HG03039 (cell line): ENCODE results near the gene HGS.

Source experiments
- ATAC-seq: cut with Tn5 transposase; IDR thresholded peaks from one replicate; pipeline ENCODE4 v1.9.1; 2021; ENCODE audit warnings: mild to moderate bottlenecking, moderate library complexity; ENCODE audit not compliant: unreplicated experiment

The HGS gene

DNA sequence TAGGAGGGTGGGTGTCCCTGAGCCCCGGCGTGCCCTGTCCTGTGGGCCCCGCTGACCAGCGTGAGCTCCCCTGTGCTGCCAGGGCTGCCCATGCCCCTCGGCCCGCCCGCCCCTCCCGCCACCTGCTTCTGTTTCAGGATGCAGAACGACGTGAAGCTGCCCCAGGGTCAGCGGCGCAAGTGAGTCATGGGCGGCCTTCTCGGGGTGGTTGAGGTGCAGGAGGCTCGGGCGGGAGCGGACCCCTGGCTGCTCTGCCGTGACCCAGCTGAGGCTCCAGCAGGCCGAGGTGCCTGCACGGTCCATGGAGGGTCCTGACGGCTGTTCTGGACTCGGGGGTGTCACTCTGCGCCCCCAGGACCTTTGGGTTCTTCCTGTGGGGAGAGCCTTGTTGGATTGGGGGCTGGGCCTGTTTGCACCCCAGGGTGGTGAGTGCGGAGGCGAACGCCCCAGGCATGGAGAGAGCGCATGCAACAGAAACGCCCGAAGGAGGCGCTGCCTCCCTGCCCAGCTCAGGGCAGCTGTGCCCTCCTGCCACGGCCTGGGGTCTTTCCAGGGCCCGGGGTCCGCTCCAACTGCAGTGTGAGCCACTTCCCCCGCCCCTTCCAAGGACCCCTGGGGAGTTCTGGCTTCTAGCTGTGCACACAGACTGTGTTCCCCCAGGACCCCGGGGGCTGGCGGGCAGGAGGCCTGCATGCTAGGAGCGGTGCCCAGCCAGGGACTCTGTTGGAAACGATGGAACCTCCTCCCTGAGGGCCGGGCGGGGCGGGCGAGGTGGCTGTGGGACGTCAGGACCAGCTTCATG is 32.3 kb downstream of the HGS start:
- ATAC-seq: no peak

DNA sequence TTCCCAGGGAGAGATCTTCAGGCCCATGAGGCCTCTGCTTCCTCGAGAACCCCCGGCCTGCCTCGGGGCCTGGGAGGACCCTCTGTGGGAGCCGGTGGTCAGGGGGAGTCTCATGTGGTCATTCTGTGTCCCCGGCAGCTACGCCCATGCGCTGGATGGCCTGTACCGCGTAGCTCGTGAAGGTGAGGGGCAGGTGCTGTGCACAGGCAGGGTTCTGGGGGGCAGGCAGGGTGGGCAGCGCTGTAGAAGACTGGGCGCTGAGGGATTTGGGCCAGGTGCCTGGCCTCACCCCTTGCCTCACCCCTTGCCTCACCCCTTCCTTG is 32.8 kb downstream of the HGS start:
- no peak for ATAC-seq

DNA sequence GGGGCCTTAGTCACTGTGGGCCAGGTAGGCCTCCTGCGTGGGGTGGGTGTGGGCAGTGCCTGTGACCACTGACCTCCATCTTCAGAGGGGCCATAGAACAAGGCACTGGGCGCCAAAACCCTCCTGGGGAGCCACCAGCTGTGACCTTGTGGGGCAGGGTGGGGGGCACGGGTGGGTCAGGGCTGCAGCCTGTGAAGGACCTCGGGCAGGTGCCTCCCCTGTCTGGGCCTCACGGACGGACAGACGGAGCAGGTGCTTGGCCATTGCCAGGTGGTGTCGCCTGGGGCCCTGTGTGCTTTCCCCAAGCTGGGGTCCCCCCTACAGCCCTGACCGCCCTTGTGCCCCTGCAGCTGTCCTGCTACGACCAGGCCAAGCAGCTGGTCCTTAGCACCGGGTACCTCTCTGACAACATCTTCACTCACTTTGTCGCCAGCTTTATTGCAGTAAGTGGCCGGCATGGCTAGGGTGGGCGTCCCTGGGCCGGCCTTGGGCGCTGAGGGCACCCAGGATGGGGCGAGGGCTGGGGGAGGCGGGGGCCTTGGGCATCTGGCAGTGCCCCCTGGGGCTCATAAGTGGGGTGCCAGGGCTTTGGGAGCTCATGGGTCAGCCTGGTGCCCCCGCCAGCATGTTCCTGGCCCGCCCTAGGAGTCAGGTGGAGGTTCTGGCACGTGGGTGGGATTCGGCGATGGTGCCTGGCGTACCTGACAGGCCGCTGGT is 33.4 kb downstream of the HGS start:
- no peak for ATAC-seq

DNA sequence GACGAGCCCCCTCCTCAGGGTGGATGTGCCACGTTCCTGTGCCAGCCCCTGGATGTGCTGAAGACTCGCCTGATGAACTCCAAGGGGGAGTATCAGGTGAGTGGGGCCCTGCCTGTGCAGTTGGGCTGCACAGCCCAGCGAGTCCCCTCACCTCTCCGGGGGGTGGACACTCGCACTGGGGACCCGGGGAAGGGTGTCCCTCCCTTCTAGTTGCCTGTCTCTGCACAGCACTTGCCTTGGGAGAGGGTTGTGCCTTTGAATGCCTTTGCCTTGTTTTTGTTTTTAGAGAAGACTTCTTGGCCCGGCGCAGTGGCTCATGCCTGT is 33.9 kb downstream of the HGS start:
- ATAC-seq: no peak

DNA sequence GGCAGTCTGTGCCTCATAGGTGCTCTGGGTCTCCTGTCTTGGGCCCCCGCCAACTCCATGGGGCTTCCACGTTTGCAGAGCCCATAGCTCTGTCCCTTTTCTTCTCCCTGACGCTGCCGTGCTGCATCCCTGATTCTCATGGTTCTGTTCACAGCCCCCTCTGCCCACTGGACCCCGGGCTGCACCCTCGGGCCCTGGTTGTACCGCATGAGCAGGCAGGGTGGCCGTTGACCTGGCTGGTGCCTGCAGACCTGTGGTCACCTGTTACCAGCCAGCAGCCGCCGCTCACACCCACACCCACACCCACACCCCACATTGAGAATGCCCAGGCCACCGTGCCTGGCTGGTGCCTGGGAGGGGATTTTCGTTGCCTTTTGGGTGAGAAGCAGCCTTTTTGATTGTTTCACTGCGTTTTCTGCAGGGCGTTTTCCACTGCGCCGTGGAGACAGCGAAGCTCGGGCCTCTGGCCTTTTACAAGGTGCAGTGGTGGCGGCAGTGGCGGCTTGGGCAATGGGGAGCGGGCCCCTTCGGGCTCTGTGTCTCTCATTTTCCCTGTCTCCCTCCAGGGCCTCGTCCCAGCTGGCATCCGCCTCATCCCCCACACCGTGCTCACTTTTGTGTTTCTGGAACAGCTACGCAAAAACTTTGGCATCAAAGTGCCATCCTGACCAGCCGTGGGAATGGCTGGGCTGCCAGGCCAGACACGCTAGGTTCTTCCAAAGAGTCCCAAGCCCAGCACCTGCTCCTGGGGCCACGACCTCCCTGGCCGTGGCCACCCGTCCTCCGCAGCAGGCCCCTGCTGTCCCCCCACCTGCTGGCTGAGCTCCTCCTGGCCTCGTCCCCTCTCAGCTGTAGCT is 35.8 kb downstream of the HGS start:
- no peak for ATAC-seq

DNA sequence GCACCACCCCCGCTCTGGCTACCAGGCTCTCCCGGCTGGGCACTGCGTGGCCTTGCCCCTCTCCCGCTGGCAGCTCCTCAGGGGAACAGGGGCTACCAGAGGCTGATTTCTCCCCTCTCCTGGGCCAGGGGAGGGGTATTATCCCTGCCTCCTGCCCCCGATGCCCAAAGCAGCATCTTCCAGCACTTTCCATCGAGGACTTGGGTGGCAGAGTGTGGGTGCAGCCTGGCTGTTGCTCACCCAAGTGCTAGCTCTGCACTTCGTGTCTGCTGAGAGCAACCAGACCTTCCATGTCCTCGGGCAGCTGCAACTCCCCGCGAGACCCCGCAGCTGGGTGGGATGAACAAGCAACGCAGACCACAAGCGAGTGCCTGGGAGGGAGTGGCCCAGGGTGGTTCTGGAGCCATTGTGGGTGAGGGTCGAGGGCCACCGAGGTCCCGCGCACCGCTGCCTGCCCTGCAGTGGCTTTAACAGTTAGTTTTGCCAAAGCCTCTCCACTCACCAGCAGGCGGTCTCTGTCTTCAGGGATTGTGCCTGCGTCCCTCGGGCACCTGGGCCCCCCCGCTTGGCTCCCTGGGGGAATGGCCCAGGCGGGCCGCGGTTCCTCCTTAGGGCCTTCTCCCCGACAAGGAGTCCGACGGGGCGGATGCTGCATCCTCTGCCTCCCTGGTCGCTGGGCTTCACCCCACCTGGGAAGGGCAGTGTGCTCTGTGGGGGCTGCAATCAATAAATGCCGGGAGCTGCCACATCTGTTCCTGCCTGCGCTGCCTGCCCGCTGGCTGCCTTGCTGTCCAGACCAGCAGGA is 36.7 kb downstream of the HGS start:
- ATAC-seq: no peak

DNA sequence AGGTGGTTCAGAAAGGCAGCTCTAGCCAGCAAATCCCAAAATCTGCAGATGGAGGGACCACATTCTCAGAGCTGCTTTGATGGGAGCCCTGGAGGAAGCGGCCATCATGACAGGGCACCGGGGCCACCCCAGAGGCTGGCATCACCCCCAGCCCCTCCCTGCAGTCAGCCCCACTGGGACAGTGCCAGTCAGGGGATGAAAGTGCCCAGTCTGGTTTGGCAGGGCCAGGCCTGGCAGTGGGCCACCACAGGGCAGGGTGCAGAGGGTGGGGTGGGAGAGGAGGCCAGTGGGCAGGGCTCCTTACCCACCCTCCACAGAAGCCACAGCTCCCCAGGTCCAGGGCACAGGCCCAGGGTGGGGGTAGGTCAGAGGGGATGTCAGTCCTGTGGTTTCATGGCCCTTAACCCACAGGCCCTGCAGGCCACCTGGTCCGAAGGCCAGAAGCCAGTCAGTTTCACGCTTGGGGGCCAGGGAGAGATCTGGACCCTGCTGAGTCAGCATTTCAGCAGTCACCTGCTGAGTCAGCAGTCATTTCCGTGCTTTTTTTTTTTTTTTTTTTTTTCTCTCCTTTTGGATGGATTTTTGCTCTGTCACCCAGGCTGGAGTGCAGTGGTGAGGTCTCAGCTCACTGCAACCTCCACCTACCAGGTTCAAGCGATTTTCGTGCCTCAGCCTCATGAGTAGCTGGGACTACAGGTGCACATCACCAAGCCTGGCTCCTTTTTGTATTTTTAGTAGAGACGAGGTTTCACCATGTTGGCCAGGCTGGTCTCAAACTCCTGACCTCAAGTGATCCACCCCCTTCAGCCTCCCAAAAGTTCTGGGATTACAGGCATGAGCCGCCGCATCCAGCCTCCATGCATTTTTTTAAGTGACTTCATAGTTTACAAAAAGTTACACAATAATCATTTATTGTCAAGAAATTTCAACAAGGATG is 38.6 kb downstream of the HGS start:
- no peak for ATAC-seq

DNA sequence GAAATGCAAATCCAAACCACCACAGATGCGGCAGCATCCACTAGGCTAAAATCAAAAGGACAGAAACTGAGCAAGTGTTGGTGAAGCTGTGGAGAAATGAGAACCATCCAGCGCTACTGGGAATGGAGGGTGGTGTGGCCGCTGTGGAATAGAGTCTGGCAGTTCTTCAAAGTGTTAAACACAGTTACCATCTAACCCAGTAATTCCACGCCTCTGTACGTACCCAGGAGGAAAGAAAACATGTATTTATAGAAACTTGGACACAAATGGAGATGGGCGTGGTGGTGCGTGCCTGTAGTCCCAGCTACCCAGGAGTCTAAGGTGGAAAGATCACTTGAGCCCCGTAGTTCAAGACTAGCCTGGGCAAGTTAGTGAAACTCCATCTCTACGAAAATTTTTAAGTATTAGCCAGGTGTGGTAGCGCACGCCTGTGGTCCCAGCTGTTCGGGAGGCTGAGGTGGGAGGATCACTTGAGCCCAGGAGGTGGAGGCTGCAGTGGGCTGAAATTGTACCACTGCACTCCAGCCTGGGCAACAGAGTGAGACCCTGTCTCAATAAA is 39.9 kb downstream of the HGS start:
- no peak for ATAC-seq

DNA sequence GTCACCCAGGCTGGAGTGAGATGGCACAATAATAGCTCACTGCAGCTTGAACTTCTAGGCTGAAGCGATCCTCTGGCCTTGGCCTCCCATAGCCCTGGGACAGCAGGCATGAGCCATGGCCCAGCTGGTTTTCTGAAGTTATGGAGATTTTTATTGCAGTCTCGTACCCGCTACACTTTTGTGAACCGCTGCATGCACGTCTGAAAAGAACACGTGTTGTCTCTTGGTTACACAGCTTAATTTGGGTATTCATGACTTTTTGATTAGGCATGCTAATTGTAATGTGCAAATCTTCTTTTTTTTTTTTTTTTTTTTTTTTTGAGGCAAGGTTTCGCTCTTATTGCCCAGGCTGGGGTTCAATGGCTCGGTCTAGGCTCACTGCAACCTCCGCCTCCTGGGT is 41.6 kb downstream of the HGS start:
- ATAC-seq: no peak

DNA sequence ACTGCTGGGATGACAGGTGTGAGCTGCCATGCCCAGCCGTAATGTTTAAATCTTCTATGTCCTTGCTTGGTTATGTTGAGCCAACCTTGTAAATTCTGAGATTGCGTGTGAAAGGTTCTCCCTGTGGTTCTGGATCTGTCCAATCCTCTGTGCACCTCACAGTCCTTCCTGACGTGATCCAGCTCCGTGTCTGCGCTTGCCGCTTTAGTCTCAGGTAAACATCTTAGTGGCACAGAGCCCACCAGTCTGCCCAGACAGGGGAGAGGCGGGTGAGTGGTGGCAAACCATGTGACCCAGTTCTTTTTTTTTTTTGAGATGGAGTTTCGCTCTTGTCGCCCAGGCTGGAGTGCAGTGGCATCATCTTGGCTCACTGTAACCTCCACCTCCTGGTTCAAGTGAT is 42.2 kb downstream of the HGS start:
- no peak for ATAC-seq

DNA sequence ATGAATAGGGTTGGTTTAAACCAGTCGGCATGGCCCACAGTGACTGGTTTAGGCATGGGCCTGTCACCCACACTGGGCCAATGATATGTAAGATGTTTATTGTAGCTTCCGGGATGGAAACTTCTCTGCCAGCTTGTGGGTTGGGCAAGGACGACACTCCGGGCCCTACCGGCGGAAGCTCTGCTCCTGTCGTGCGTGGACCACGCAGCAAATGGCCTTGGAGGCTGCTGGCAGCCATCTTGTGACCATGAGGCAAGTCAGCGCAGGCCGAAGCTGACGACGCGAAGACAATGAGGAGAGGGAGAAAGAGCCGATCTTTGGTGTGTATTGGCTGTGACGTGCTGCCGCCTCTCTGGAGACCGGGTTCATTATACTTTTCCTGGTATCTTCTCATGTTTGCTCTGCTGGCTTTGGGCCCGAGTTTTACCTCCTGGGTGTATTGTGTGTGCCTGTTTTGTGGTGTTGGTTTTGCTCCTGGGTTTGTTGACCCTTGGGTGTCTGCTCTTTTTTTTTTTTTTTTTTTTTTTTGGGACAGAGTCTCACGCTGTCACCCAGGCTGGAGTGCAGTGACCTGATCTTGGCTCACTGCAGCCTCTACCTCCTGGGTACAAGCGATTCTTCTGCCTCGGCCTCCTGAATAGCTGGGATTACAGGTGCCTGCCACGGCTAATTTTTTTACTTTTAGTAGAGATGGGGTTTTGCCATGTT is 43.7 kb downstream of the HGS start:
- ATAC-seq: no peak

DNA sequence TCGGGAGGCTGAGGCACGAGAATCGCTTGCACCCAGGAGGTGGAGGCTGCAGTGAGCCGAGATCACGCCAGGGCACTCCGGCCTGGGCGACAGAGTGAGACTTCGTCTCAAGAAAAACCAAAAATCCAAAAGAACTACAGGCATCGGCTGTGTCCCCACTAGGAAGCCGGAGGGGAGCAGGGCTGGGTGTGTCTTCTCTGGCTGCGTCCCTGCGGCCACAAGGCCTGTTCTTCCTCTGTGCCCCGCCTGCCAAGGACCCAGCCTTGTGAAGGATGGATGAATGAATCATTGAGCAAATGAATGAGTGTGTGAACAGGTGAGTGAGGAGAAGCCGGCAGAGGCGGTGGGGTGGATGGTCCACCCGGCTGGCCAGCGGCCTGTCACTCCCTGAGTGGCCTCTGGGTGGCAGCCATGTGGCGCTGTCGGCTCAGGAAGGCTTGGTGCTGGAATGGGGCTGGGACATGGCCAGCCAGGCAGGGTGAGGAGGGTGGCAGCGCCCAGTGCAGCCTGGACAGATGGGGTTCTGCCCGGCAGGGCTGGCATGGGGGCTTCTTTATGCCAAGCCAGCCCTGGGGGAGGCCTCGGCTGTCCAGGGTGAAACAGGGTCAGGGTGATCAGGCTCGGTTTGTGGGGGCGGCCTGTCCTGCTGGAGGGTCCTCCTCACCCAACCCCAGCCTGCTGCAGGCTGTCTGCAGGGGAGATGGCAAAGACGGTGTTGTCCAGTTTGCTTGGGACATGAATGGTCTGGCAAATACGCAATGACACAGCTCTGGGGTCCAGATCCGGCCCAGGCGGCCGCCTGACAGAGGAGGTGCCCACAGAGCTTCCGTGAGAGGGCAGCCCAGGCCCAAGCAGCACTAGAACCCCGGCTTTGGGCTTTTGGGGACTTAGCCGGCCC is 49.9 kb downstream of the HGS start:
- no peak for ATAC-seq

DNA sequence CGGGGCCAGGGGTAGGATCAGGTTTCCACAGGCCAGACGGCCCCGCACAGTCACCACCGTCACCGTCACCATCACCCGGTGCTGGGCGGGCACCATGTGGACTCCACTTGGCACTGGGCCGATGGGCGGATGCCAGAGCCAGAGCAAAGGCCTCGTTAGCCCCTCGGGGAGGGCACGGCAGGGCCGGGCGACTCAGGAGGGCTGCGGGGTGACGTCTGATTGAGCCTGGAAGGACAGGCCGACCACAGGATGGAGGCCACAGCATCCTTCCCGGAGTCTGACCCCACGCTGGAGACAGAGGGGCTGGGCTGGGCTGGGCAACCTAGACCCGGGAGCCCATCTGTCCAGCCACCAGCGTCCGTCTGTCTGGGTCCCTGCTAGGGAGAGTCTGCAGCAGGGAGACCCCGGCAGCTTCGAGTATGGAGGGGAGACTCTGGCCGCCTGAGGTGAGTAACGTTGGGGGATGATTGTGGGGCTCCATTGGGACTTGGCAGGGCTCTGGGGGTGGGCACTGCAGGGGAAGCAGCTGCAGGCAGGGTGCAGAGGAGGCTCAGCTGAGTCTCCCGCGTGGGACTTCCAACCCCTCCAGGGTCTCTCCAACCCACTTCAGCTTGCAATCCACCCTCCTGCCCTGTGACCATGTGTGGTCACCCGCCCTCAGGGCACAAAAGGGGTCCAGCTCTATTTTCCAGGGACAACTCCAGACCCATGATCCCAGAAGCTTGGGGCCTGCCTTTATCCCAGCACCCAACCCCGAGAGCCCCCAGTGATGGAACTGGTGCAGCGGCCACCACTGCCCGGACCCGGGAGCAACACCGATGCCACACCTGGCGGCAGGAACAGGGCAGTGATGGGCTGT is 50.8 kb downstream of the HGS start:
- ATAC-seq: no peak

DNA sequence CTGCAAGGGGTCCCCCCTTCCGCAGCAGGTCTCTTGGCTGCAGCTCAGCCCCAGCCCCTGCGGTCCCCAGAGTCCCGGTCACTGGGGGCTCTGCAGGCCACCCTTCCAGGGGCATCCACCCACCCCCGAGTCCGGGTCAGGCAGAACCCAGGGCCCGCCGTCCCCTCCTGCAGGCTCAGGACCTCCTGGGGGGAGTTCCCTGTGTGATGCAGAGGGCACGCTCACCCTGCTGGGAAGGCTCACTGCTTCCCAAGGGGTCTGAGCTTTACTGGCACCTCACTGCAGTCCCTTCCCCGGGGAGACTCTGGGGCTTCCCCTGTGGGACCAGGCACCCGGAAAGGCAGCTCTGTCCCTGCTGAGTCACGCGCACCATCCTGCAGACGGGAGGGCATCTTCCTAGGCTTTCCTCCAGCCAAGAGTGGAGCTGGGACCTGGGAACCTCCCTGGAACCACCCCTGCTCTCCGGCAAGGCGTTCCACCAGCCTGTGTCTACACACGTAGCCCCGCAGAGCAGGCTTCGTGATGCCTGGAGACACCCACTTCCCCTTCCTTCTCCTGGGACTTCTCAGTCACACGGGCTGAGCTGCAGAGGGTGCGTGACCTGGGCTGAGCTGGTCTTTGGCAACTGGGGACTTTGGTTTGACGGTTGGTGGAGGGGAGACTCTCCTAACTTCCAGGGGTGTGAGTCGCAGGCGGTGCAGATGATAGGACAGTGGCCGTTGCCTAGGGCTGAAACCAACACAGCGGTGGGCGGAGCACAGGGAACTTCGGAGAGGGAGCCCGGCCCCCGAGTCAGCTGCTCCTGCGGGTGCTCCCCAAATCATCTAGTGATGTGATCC is 51.7 kb downstream of the HGS start:
- ATAC-seq: no peak

DNA sequence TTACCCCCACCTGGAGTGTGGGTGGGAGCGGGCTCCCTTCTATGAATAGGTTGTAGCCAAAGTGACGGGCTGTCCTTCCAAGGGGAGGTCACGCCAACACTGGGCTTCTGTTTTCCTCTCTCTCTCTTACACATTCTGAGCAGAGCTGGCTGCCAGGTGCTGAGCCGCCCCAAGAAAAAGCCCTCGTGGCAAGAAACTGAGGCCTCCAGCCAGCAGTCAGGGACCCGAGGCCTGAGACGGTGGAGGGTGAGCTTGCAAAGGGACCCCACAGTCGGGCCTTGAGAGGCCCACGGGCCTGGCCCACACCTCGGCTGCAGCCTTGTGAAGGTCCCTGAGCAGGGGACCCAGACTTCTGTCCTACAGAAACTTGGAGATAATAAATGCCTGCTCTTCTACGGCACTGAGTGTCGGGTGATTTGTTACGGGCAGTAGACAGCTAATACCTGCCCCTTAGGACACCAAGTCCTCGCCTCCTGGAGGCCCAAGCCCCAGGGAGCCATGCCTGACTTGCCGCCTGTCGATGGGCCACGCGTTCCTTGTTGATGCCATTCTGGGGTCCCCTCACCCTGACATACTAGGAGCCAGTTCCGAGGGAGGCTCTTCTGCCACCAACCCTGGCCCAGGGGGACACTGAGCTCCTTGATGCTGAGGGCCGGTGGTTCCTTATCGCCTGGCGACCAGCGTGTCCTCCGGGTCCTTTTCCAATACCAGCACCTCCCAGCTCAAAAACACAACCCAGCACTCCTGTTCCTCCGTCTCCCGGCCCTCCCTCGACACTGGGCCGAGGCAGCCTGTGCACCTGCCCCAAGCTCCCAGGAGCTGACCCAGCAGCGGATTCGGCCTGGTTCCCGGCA is 54.4 kb downstream of the HGS start:
- ATAC-seq: no peak
